A549 treated with CpdA at 1 μM for 4 hours (cell line): Measurements from ENCODE around the gene PPA1. TPM values are rescaled to one million over a fixed set of nuclear protein-coding genes. Genes with fewer than 3 reads are reported as not detected.

Experiments used
- total RNA-seq: library from RNA; stranded (reverse); fragments of 200-300 nt; extraction: Qiagen RNA extraction; gene quantifications from 5 replicates; pipeline ENCODE4 v1.2.3, GENCODE V29; 2022; ENCODE audit warnings: low read depth

PPA1 gene
- 179 to 224 TPM (median 197 TPM) in 5 replicates for total RNA-seq

DNA sequence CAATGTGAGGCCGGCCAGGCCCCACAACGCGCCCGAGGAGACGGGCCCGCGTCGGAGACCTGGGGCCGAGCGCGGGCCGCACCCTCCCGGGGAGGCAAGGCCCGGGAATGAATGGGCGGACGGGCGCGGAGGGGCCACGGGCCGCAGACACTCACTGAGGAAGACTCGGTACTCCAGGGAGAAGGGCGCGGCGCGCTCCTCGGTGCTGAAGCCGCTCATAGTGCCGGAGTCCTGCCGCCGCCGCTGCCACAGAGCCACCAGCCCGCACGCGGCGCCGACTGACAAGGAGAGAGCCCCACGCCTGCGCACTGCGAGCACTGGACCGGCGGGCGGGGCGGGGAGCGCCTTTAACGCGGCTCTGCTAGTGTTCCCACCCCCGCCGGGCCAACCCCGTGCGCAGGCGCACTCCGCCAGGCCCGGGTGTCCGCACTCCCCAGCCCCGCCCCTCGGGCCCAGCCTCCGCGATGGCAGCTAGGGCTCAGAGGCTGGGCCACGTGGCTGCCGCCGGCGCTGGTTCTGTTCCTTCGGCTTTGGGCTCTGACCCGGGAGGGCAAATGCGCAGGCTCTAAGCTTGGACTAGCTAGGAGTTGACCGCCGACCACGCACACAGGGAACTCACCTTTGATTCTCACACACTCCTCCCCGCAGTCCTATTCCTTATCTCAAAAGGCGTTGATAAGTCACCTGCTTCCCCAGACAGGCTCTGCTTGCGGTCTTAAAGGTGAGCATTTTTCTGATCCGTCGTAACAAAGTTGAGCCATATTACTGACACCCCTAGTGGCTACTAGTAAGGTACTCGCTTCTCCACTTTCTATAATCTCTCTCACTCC is at the start of gene PPA1:
Gene PPA1 (minus strand): TSS at position 321 of the 830 bp plus-strand sequence. CDS start 102 bp downstream, at position 219.

Other genes starting within 250 kb of the PPA1 start
- 24.2 to 29.4 TPM (median 28.3 TPM) in 5 replicates for gene MACROH2A2, start 180.6 kb downstream of the PPA1 start, total RNA-seq
- gene AIFM2, start 100.6 kb downstream of the PPA1 start, total RNA-seq, result 30.3 to 37.0 TPM (median 36.3 TPM) in 5 replicates
- gene TYSND1, start 86.7 kb downstream of the PPA1 start, total RNA-seq, result 12.6 to 20.3 TPM (median 18.7 TPM) in 5 replicates
- gene SAR1A, start 62.9 kb downstream of the PPA1 start, total RNA-seq, result 71.7 to 85.4 TPM (median 81.5 TPM) in 5 replicates
- gene NPFFR1, start 50.6 kb upstream of the PPA1 start, total RNA-seq, result not detected in 5 replicates
- 15.8 to 21.6 TPM (median 17.3 TPM) in 5 replicates for gene LRRC20, start 149.2 kb upstream of the PPA1 start, total RNA-seq
- 12.4 to 16.3 TPM (median 14.8 TPM) in 5 replicates for gene EIF4EBP2, start 170.7 kb upstream of the PPA1 start, total RNA-seq
- not detected in 5 replicates for gene NODAL, start 208.3 kb upstream of the PPA1 start, total RNA-seq
- 5.5 to 7.8 TPM (median 6.9 TPM) in 5 replicates for gene PALD1, start 245.3 kb upstream of the PPA1 start, total RNA-seq